Common myeloid progenitor, CD34-positive (primary cell): ENCODE measurements around the gene DUT.

Experiments
- CTCF ChIA-PET: fragments of 350-600 bp; sonication (Branson Sonifier 250); formaldehyde crosslinking; loops from one replicate; lab custom pipeline; 2021; ENCODE audit warnings: antibody characterized with exemption; lab: Charles Lee
- POLR2A ChIA-PET: fragments of 350-600 bp; sonication (Branson Sonifier 250); formaldehyde crosslinking; loops from one replicate; lab custom pipeline; 2021; ENCODE audit warnings: antibody characterized with exemption; lab: Charles Lee
- DNase-seq, 3 donors: peaks; one replicate each; pipeline versions ENCODE4 v3.0.0 to v3.0.0-alpha.2; 2013
- H3K27ac ChIP-seq, 2 experiments: 1 replicate in 1 of 2; 2 replicates in 1 of 2; pipeline ENCODE4 v1.7.0; 2013; ENCODE audit warnings: inconsistent platforms in 2 of 2, low read length in 2 of 2, mild to moderate bottlenecking in 2 of 2, low read depth in 1 of 2, moderate library complexity in 1 of 2; ENCODE audit not compliant: severe bottlenecking in 2 of 2, insufficient read depth in 1 of 2, poor library complexity in 1 of 2
- H3K27me3 ChIP-seq, 5 experiments: replicated peaks in 2 of 5; 1 replicate in 3 of 5; 2 replicates in 2 of 5; pipeline versions ENCODE4 v1.6.1 to v1.7.0; 2013; ENCODE audit warnings: low read length in 4 of 5, mild to moderate bottlenecking in 2 of 5, moderate library complexity in 2 of 5, inconsistent platforms in 1 of 5; ENCODE audit not compliant: insufficient read depth in 5 of 5, control insufficient read depth in 4 of 5
- H3K36me3 ChIP-seq, 4 experiments: 1 replicate in 2 of 4; 2 replicates in 2 of 4; pipeline versions ENCODE4 v1.6.1 to v1.7.0; 2013; ENCODE audit warnings: low read length in 3 of 4, control low read depth in 1 of 4, mild to moderate bottlenecking in 1 of 4; ENCODE audit not compliant: control insufficient read depth in 4 of 4, insufficient read depth in 4 of 4
- H3K4me1 ChIP-seq, 4 experiments: 1 replicate in 3 of 4; 2 replicates in 1 of 4; pipeline versions ENCODE4 v1.6.1 to v1.7.1; 2013; ENCODE audit warnings: low read length in 3 of 4, mild to moderate bottlenecking in 3 of 4, control low read depth in 1 of 4, inconsistent platforms in 1 of 4, moderate library complexity in 1 of 4; ENCODE audit not compliant: control insufficient read depth in 4 of 4, insufficient read depth in 4 of 4; ENCODE audit errors: control extremely low read depth in 1 of 4
- H3K4me3 ChIP-seq, 7 experiments: 1 replicate in 4 of 7; 2 replicates in 3 of 7; pipeline versions ENCODE4 v1.5.1 to v1.7.0; 2013; ENCODE audit warnings: mild to moderate bottlenecking in 7 of 7, low read length in 6 of 7, moderate library complexity in 6 of 7, inconsistent platforms in 2 of 7, low read depth in 2 of 7, control low read depth in 1 of 7; ENCODE audit not compliant: insufficient read depth in 4 of 7, control insufficient read depth in 1 of 7; ENCODE audit errors: extremely low read depth in 1 of 7
- H3K9me3 ChIP-seq, 5 experiments: 1 replicate in 4 of 5; 2 replicates in 1 of 5; pipeline versions ENCODE4 v1.6.1 to v1.7.1; 2013; ENCODE audit warnings: low read length in 4 of 5, mild to moderate bottlenecking in 2 of 5, inconsistent platforms in 1 of 5, low read depth in 1 of 5, moderate library complexity in 1 of 5; ENCODE audit not compliant: control insufficient read depth in 4 of 5, insufficient read depth in 2 of 5; ENCODE audit errors: control extremely low read depth in 1 of 5
- WGBS: methylation state at CpG from one replicate; pipeline ENCODE4 v1.1.5; 2013; ENCODE audit not compliant: insufficient coverage; 5-methylcytosine and 5-hydroxymethylcytosine counted together

DUT gene

DNA sequence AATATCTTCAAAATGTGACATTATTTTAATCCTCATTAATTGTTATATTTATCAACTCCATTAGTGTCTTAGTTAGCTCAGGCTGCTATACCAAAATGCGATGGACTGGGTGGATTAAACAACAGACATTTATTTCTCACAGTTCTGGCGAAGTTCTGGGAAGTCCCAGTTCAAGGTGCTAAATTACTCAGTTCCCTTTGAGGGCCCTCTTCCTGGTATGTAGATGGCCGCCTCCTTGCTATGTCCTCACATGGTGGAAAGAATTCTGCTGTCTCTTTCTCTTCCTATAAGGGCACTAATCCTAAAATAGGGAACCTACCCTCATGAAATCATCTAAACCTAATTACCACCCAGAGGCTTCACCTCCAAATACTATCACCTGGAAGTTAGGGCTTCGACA lies 38.8 kb upstream of the DUT start:
- Histone ChIP-seq H3K4me1 (no peaks in the 10 kb centered on the region), H3K4me3 (no peak overlapping the region), H3K27me3 (no peaks in the 10 kb centered on the region), H3K36me3 (no peaks in the 10 kb centered on the region), H3K9me3 (no peaks in the 10 kb centered on the region), H3K27ac (no peak overlapping the region)
- CTCF ChIA-PET = interaction anchor here (0.6 to 1.0 kb wide), 2 partner anchors 9 to 13 kb away, joined by 3 read pairs; no protein-coding TSS in a partner anchor
- 100% methylated on average over 3 of the region's 4 CpGs for WGBS
- DNase-seq = no peak
- POLR2A ChIA-PET = no interaction called here

DNA sequence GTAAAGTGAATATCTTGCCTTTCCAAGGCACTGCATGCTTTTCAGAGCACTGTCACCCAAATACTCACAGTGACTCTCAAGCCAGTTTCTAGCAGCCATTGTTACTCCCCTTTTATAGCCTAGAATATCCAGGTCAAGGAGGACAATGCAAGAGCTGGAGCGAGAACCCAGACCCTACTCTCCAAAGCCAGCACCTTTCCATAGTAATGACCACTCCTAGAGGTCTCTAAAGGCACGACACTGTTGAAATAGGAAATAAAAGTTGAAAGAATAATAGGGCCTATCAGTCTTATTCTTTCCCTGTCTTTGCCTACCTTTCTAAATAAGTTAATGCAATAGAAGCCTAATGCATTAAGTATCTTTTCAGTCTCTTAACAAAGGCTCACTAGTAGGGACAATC lies 33.6 kb upstream of the DUT start:
- H3K4me1 ChIP-seq = no peaks in the 10 kb centered on the region
- DNase-seq = no peak
- no peak overlapping the region for H3K27ac ChIP-seq
- POLR2A ChIA-PET = no interaction called here
- no peaks in the 10 kb centered on the region for H3K9me3 ChIP-seq
- CTCF ChIA-PET = interaction anchor here (1.4 kb wide), 1 partner anchor 12 kb away, joined by 4 read pairs; no protein-coding TSS in a partner anchor
- H3K36me3 ChIP-seq = no peaks in the 10 kb centered on the region
- WGBS = no CpG with 5 or more reads among the region's 2 CpGs
- H3K27me3 ChIP-seq = no peaks in the 10 kb centered on the region
- no peak overlapping the region for H3K4me3 ChIP-seq

DNA sequence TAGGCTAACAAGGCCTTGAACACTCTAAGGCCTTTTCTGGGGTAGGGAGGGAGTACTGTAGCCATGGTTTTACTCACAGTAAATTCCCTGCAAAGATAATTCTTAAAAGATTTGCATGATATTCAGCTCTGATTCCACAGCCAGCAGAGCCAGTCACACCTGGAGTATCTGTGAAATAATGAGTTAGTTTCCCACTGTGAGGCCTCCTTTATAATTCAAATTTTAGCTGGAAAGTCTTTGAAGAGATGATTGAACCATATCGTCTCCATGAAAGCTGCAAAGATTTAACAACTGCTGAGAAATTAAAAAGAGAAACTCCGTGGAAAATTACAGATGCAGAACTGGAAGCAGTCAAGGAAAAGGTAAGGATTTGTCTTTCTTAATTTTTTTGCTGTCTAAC lies 32.3 kb upstream of the DUT start:
- no peaks in the 10 kb centered on the region for H3K9me3 ChIP-seq

GRCh38 chr15:48300038-48300437 lies 31.2 kb upstream of the DUT start:
- H3K27me3 ChIP-seq = no peaks in the 10 kb centered on the region
- WGBS = 100% methylated on average over 3 of the region's 5 CpGs
- DNase-seq = no peak
- no peaks in the 10 kb centered on the region for H3K36me3 ChIP-seq
- no peak overlapping the region for H3K4me3 ChIP-seq
- no peaks in the 10 kb centered on the region for H3K4me1 ChIP-seq
- H3K27ac ChIP-seq = no peak overlapping the region
- CTCF ChIA-PET = interaction anchor here (1.3 kb wide), 1 partner anchor 14 kb away, joined by 4 read pairs; no protein-coding TSS in a partner anchor
- POLR2A ChIA-PET = interaction anchor here (0.6 kb wide), 1 partner anchor 29 kb away, joined by 3 read pairs; no protein-coding TSS in a partner anchor
- H3K9me3 ChIP-seq = no peaks in the 10 kb centered on the region

More for the DNA sequence above, 32.3 kb upstream of the DUT start:
- 75% methylated on average over 2 of the region's 2 CpGs for WGBS
- no peaks in the 10 kb centered on the region for H3K4me1 ChIP-seq
- no peaks in the 10 kb centered on the region for H3K36me3 ChIP-seq
- ChIA-PET CTCF (interaction anchor here (1.3 kb wide), 1 partner anchor 13 kb away, joined by 4 read pairs; no protein-coding TSS in a partner anchor), POLR2A (no interaction called here)
- H3K27me3 ChIP-seq = no peaks in the 10 kb centered on the region
- no peak overlapping the region for H3K27ac ChIP-seq
- H3K4me3 ChIP-seq = no peak overlapping the region
- DNase-seq = no peak

DNA sequence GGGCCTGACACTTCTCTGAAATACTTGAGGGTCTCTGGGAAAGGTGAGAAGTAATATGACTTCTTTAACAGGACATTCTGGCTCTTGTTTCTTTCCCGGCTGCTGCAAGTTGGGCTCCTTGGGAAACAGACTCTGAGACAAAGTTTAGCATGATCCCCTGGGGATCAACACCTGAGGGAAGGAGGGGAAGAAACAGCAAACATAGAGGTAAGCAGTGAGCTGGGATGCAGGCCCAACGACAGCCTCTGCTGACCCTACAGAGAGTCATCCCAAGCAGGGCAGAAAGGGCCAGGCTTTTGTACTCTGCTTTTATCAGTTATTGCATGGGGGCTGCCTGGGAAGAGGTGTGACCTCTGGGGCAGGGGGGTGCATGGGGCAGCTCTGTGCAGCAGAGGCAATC lies 26.8 kb upstream of the DUT start:
- CTCF ChIA-PET = no interaction called here
- 89% methylated on average over 2 of the region's 2 CpGs for WGBS
- Histone ChIP-seq H3K4me1 (no peaks in the 10 kb centered on the region), H3K27ac (no peak overlapping the region), H3K9me3 (no peaks in the 10 kb centered on the region), H3K4me3 (no peak overlapping the region), H3K36me3 (no peaks in the 10 kb centered on the region), H3K27me3 (peaks cover 0 to 2% (median 0%) of the 10 kb centered on the region in 5 experiments)
- POLR2A ChIA-PET = no interaction called here
- no peak for DNase-seq

DNA sequence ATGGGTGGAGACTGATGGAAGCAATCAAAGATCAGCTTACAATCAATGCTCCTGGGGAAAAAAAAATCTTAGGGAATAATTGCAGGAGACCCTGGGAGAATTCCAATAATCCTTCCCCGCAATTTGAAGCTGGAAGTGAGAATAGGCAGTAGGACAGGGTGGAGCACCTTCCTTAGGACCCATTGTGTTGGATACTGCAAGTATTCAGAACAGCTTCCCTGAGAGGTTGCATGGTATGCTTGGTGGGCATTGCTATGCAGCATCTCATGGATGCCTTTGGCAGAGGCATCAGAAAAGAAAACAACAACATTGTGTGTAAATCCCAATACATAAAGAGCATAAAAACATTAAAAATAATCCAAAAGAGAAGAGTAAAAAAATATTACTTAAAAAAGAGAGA lies 24.6 kb upstream of the DUT start:
- H3K9me3 ChIP-seq = no peaks in the 10 kb centered on the region
- DNase-seq = no peak
- peaks cover 0 to 2% (median 0%) of the 10 kb centered on the region in 5 experiments for H3K27me3 ChIP-seq
- no peaks in the 10 kb centered on the region for H3K36me3 ChIP-seq
- H3K27ac ChIP-seq = no peak overlapping the region
- H3K4me1 ChIP-seq = no peaks in the 10 kb centered on the region
- ChIA-PET POLR2A (no interaction called here), CTCF (no interaction called here)
- no peak overlapping the region for H3K4me3 ChIP-seq
- WGBS = 100% methylated on average over 1 of the region's 1 CpG

DNA sequence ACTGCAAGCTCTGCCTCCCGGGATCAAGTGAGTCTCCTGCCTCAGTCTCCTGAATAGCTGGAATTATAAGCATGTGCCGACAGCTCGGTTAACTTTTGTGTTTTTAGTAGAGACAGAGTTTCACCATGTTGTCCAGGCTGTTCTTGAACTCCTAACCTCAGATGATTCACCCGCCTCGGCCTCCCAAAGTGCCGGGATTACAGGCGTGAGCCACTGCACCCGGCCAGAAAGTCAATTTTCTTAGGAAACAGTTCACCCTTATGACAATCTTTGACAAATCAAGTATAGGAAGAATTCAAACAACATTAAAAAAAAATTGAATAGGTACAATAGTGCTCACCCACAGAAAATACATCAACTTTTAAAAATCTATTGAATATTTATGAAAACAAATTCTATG lies 23.6 kb upstream of the DUT start:
- CTCF ChIA-PET = no interaction called here
- WGBS = 100% methylated on average over 5 of the region's 8 CpGs
- no peaks in the 10 kb centered on the region for H3K9me3 ChIP-seq
- H3K27me3 ChIP-seq = peaks cover 0 to 2% (median 0%) of the 10 kb centered on the region in 5 experiments
- POLR2A ChIA-PET = no interaction called here
- H3K4me1 ChIP-seq = no peaks in the 10 kb centered on the region
- DNase-seq = no peak
- no peaks in the 10 kb centered on the region for H3K36me3 ChIP-seq
- no peak overlapping the region for H3K27ac ChIP-seq
- H3K4me3 ChIP-seq = no peak overlapping the region
